GM19099 (cell line): ENCODE data around the gene CNOT4.

Experiments used
- POLR2A ChIP-seq: IDR thresholded peaks from 3 replicates; pipeline ENCODE4 v1.6.1; 2011; ENCODE audit warnings: low read depth; ENCODE audit not compliant: insufficient read length; ENCODE audit errors: extremely low read depth

CNOT4 gene

DNA sequence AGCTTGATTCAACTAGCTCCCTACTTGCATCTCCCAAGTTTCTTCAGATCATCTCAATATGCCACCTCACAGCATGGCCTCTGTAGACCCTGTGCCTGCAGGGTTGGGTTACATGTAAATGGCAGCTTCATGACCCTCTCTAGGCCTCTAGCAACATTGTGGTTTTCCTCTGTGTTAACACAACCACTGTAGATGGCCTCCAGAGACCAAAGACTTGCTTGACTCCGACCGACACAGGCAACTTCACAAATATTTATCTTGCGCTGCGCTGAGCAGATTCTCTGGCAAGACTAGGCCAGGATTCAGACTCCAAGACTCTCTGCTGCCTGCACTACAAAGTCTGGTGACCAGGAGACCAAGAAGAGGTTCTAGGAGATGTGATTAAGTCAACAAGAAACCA is 75.9 kb downstream of the CNOT4 start:
- TF ChIP-seq POLR2A: no peak

DNA sequence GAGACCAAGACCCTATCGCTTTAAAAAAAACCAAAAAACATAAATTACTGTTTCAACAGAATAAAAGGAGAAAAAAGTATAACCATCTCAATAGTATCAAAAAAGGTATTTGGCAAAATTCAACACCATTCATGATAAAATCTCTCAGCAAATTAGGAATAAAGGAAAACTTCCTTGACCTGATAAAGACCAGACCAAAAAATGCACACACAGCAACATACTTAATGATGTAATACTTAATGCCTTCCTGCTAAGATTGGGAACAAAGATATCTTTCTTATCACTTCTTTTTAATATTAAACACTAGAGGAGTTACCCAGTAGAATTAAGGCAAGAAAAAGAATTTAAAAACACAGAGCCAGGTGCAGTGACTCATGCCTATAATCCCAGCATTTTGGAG is 79.3 kb downstream of the CNOT4 start:
- TF ChIP-seq POLR2A: no peak

DNA sequence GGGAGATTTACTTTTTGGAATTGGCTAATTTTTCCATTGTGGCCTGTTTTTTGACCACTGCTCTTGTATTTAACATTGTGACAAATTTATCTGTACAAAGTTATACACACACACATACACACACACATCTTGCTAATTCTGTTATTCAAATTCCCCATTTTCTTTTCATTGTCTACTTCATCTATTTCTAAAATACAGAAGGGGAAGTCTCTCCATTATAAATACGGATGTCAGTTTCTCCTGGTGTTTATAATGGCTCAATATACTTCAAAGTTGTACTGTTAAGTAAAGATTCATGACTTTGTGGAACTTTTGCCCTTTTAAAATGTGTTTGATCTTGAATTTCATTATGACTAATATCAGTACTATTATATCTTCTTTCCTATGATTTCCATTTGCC is 81.0 kb downstream of the CNOT4 start:
- TF ChIP-seq POLR2A: no peak

DNA sequence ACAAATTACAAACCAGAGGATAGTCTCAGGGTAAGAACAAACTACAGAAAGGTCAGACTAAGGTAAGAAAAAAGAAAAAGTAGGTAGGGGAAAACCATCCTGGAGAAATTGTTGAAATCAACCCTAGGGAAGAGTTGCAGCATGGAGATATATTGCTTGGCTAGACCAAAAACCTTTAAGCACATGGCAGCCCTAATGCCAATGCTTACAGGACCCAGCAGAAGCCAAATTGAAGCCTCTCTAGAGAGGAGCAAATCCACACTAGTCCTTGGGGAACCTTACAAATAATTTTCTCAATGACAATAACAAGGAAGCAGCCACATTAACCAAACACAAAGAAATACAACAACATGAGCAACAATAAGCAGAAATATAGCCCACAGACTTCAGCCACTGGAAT is 81.9 kb downstream of the CNOT4 start:
- TF ChIP-seq POLR2A: no peak

DNA sequence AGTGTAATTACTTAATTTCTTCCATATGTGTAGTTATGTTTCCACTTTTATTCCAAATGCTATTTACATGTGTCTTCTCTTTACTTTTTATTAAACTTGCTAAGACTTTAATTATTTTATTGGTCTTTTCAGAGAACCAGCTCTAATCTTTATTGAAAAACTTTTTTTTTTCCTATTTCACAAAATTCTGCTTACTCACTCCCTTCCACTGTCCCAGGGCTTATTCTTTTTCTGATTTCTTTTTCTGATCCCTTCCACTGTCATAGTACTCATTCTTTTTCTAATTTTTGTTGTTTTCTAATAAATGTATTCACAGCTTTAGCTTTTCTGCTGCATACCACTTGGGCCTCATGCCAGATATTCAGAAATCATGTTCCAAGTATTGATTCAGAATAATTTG is 82.7 kb downstream of the CNOT4 start:
- TF ChIP-seq POLR2A: no peak

DNA sequence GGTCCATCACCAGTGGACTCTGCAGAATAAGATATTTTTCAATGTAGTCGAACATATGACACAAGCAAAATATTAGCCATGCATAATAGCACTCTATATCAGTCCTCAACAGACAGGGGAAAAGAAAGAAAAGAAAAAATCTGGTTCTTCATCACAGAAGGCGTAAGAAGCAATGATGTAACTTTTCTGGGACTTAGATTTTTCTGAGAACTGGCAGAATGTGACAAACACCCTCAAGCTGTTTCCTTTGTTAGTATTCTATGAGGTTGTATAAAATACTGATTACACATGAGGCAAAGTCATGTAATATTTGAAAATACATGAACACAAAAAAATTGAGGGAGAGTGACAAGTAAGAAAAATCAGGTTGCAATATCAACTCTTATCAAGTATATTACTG is 84.9 kb downstream of the CNOT4 start:
- no peak for TF ChIP-seq POLR2A

DNA sequence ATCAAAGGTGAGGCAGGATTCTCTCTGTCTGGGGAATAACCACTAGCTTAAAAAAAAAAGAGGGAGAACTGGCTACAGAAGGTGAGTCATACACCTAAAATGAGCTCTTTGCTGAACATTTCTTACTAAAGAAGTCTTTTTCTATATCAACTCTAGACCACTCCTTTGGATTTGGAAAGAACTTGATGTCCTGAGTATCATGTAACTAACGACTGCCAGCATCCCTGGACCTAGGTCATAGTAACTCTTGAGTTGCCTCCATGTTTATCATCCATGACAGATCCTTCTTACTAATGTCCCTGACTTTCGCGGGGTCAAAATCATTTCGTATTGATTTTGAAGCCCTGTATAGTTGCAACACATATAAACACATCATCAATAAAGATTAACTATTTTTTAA is 89.1 kb downstream of the CNOT4 start:
- no peak for TF ChIP-seq POLR2A

DNA sequence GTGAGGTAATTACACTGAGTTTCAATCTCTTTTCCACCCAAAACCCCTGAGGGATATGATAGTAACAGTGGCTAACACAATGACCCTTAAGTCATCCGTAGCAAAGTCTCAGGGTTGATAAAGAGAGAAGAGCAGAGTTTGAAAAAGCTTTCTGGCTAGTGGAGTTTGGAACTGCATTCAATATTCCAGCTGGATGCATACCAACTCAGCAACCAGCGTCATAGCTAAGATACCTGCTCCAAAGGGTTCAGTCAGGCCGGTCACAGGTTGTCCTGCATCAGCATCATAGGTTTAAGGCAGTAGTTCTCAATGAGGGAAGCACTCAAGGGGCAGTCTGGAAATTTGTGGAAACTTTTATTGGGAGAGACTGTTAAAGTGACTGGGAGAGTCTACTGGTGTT is 93.5 kb downstream of the CNOT4 start:
- TF ChIP-seq POLR2A: no peak

DNA sequence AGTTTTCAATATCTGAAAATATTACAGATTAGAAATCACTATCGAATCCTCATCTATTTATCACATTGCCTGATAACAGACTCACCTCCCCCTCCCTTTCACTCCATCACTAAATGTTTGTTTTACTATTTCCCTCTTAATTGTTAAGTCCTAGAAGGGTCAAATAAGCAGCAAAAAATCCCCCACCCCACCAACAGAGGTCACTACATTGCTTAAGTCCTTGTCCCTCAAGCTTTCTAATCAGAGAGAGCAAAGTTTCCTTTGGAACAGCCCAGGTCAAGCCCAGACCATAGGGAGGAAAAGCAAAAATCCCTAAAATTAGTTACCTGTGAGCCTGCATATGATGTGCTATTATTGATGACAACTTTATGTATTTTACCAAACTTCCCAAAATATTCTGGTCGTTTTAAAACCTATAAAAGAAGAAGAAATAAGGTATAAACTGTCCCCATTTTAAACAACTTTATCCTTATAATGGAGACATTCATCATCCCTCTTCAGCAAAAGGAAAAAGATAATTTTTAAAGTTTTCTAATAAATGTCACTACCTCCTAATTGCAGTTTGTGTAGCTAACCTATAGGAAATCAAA is 95.0 kb downstream of the CNOT4 start:
- no peak for TF ChIP-seq POLR2A

DNA sequence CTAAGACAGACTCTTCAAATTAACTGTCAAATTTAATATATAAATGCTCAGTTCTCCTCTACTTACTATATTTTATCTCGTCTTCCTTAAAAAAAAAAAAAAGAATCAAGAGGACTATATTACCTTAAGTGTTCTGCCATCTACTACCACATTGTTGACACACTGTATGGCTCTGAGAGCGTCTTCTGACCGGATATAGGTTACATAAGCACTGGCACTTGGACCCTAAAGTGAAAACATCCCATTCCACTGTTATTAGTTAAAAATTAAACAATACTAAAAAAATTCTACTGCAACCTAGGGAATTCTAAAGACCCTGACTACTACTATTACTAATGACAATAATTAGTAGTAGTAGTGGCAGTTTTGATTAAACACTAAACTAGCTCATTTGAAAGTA is 95.7 kb downstream of the CNOT4 start:
- TF ChIP-seq POLR2A: no peak

DNA sequence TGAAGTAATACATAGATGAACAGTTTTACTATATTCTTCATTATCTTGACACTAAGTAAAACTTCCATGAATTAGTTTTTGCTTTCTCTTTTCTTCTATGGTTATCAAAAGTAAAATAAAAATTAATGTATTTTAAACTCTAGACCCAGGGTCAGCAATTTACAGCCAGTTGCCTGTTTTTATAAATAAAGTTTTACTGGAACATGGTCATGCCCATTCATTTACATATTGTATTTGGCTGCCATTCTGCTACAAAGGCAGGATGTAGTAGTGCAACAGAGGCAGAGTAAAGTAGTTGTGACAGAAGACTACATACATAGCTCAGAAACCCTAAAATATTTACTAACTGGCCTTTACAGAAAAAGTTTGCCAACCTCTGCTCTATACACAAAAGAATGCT is 98.8 kb downstream of the CNOT4 start:
- no peak for TF ChIP-seq POLR2A

DNA sequence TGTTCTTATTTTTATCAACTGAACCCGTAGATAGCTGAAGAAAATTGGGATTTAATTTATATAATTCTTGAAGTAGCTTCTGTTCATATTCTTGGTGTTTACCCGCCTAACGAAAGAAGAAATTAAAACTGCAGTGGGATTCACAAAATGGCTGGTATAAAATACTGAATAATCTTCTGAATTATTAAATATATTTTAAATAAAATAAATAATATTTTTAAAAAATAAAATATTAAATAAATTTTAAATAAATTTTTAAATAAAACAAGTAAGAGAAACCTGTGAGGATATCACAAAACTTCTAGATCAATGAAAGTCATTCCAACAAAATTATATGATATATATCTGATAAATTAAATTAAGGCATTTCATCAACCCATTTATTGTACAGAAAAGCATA is 99.4 kb downstream of the CNOT4 start:
- TF ChIP-seq POLR2A: no peak

DNA sequence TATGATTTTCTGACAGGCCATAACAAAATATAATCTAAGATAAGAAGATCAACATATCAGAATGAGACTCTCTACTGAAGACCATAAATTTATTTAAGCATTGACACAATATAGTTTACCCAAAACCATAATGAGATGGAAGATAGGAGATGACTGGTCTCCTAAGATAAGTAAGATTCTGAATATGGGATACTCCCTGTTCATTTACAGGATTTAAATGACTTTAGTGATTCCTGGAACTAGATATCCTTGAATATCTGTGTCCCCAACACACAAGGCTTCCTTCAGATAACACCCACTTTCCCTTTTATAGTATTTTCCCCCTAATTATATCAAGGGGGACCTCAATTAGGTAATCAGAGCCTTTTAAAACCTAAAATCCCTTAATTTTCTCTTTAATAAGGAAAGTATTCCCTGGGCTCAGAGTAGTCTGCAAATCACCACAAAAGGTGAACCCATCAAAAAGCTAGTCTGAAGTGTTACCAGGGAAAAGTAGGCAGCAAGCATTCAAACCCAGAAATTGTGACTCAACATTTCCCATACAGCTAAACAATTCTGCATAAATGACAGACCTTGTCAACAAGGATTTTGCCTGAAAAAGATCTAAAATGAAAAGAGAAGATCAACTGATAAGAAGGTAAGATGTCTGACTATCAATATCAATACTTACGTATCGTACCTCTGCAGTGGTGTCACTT is 99.9 kb downstream of the CNOT4 start:
- TF ChIP-seq POLR2A: no peak

DNA sequence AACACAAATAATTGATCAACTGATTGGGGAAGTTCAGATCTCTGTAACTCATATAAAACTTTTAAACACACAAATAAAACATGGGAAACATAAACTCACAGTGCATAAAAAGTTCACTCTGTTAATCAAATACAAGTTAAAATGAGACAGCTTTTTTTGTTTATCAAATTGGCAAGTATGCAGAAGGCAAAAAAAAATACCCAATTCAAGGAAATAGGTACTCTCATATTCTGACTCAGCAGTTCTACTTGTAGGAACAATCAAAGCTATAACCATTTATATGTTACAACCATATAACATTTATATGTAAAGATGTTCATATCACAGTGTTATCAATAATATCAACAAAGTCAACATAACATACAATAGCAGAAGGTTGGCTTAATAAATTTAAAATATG is 102.0 kb downstream of the CNOT4 start:
- TF ChIP-seq POLR2A: no peak

DNA sequence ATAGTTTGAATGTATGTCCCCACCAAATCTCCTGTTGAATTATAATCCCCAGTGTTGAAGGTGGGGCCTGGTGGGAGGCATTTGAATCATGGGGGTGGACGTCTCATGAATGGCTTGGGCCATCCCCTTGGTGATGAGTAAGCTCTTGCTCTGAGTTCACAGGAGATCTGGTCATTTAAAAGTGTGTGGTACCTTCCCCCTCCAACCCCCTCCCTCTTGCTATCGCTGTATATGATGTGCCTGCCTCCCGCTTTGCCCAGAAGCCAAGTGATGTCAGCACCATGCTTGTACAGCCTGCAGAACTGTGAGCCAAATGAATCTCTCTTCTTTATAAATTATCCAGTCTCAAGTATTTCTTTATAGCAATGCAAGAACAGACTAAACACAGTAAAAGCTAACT is 103.0 kb downstream of the CNOT4 start:
- TF ChIP-seq POLR2A: no peak

DNA sequence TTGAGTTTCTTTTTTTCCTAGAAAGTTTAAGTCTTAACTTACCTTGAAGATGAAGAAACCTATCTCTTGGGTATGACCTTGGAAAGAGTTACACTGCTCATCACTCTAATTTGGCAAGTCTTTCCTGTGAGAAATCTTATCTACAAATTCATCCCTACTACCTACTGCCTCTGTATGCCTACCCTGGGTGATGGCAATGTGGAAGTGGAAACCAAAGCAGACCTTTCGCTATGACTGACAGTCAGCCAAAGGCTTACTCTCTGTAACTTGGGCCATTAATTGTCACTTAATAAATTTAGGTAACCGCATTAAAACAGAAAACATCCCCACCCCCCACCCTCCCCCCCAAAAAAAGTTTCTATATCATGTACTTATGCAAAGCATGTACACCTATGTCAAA is 103.9 kb downstream of the CNOT4 start:
- no peak for TF ChIP-seq POLR2A

DNA sequence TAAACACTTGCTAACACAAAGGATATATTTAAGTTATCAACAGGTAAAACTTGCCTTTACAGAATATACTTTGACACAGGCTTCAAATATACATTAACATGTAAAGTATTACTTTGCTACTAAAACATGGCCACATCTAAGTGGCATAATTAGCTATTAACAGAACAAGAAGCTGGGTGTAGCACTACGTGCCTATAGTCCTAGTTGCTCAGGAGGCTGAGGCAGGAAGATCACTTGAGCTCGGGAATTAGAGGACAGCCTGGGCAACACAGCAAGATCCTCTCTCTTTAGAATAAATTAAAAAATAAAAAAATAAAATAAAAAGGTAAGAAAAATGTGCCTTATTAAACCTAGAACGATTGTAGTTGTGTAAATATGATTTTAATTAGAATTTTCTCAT is 106.6 kb downstream of the CNOT4 start:
- TF ChIP-seq POLR2A: no peak
